HG03520 (cell line): ENCODE results near the gene LIMS2.

ENCODE experiments used
- ATAC-seq: cut with Tn5 transposase; IDR thresholded peaks from one replicate; pipeline ENCODE4 v1.9.1; 2021; ENCODE audit warnings: mild to moderate bottlenecking, moderate library complexity; ENCODE audit not compliant: unreplicated experiment

The LIMS2 gene

DNA sequence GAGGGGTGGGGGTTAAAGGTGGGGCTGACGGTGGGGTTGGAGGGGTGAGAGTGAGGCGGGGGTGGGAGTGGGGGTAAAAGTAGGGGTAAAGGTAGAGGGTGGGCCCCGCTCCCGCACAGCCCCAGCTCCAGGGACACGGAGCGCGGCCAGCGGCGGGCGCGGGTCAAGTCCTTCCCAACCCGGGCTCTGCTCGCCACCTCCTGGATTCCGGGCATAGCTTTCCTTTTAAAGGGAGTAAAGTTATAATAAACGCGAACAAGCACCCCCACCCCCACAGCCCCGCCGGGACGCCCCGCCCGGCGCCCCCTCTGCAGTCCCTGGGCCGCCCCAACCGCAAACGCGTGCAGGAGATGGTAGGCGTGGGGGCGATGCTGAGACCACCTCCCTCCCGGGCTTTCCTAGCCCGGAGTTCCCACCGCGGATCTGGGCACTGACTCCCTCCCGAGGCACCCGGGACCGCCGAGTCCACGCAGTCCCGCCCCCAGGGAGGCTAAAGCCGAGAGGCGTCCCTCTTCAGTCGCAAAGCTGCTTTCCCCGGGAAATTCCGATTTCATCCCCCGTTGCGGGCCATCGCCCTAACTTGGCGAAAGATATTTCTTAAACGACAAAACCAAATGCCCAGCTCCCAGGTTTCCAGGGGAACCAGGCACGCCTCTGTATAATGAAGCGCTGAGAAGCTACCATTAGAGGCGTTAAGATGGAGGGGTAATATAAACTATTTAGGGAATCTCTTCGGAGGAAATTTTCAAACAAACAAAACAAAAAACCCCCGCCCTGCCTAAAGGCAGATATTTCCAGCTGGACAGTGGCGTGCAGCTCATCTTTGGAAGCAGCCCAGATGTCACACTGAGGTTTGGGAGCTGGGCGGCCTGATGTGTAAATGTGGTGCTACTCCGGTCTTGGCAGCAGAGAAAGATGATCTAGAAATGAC is at the start of gene LIMS2:
Gene LIMS2, minus strand, starts transcription at position 200 of the 931 bp plus-strand sequence. CDS start 506 bp downstream, outside the sequence.
- no peak for ATAC-seq

GRCh38 chr2:127722807-127723206 is 47.5 kb upstream of the LIMS2 start:
- ATAC-seq = no peak

DNA sequence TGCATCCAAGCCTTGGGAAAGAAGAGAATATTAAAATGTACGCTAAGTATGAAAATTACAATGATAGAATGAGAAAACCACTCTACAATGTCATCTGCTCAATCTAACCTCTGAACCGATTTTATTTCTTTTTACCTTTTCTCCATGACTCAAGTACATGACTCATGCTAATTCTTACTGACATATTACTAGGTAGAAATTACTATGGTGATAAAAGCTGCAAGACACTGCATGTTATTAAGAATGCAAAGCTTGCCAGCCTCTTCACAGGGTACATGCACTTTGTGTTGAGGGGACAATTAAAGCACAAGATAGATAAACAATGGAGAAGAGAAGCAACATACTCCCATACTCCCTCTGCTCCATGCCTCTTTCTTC is 46.6 kb upstream of the LIMS2 start:
- ATAC-seq = no peak

GRCh38 chr2:127721311-127721977 is 46.1 kb upstream of the LIMS2 start:
- no peak for ATAC-seq

DNA sequence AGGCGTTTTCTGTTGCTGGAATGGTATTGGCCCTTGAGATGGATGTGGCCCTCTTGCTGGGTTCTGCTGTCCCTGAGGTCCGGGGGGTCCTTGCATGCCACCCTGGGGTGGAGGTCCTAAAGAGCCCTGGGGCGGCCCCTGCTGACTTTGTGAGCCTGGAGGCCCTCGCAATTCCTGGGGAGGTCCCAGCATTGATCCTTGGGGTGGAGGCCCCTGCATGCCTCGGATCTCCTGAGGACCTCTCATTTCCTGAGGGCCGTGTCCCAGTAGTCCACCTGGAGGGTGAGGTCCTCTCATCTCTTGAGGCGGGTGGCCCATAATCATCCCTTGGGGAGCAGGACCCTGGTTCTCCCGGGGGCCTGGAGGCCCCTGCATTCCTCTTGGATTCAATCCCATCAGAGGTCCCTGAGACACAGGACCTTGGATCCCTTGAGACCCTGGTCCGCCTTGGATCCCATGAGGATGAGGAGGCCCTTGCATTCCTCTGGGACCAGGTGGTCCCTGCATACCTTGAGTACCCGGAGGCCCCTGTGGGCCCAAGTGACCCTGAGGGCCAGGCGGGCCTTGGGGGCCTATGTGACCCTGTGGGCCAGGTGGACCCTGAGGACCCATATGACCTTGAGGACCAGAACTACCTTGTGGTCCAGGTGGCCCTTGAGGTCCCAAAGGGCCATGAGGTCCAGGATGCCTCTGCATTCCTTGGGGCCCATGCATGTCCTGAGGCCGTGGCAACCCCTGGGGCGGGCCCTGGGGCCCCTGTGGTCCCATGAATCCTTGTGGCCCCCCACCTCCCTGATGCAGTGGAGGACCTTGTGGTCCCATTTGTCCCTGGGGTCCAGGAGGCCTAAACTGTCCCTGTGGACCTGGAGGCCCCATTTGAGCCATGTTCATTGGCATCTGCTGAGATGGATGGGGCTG is 44.2 kb upstream of the LIMS2 start:
- ATAC-seq = no peak

DNA sequence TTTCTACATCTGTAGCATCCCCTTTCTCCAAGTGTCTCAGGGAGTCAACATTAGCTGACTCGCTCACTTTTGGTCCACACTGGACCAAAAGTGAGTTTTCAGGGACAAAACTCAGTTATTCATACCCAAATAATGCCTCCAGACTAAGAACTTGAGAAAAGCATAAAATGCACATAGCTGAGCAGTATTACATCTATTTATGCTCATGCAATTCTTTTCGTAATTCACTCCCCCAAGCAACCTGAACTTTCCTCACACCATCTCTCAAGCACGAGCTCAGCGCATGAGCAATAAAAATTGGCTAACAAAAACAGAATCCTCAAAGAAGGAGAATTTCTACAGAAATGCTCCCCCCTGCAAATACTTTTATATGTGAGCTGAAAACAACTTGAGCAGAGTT is 42.9 kb upstream of the LIMS2 start:
- no peak for ATAC-seq

- ATAC-seq = no peak
Measured at GRCh38 chr2:127715778-127716449, 40.6 kb upstream of the LIMS2 start.

DNA sequence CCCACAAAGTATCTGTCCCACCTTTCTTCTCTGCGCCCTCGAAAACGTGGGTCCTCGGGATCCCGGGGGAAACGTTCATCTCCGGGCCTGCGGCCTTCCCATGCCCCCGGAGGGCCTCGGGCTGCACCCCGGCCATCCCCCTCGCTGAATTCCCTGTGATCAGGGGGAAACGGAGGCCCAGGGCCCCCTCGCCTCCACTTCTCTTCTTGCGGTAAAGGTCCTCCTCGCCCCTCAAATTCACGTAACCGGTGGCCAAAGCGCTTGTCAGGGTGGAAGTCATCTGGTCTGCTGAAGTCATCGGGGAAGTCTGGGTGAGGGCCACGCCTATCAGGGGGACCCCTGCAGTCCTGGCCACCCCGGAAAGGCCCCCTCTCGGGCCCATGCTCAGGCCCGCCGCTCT is 38.2 kb upstream of the LIMS2 start:
- ATAC-seq = no peak

- ATAC-seq = no peak
Measured at GRCh38 chr2:127712999-127713398, 37.7 kb upstream of the LIMS2 start.

DNA sequence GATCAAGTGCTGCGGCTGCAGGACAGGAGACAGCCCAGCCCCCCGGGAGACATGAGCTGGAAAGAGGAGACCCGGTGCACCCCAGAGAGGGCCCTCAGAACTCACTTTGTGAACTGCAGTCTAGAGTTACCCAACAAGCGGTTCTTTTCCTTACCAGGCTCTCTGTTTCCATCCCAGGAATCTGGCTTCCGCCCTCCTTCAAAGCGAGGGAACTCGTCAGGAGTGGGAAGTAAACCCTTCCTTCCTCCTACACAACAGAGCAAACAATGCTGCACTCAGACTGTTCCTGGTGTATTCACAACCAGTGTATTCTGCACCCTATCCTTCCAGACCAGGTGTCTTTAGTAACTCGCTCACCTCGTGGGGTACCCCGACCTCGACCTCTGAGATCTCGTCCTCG is 34.0 kb upstream of the LIMS2 start:
- ATAC-seq = no peak

- ATAC-seq = no peak
Measured at GRCh38 chr2:127707890-127708648, 32.7 kb upstream of the LIMS2 start.

GRCh38 chr2:127706215-127706990 is 31.1 kb upstream of the LIMS2 start:
- no peak for ATAC-seq

GRCh38 chr2:127705391-127706065 is 30.2 kb upstream of the LIMS2 start:
- no peak for ATAC-seq

GRCh38 chr2:127704641-127705390 is 29.5 kb upstream of the LIMS2 start:
- no peak for ATAC-seq

DNA sequence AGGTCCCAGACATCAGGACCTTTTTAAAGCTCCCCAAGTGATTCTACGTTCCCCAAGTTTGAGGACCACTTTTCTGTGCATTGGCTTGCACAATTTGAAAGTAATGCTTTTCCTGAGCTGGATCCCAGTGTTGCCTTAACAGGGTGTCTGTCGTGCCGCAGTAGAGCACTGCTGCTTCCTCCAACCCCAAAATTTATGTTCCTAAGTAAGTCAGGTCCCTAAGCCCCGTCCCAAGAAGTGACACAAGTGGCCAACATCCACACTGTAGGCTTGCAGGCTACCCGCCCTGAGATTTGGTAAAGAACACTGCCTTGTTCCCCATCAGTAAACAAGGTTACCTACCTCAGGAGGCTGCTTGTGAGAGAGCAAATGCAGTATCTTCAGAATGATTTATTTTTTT is 28.0 kb upstream of the LIMS2 start:
- ATAC-seq = no peak

DNA sequence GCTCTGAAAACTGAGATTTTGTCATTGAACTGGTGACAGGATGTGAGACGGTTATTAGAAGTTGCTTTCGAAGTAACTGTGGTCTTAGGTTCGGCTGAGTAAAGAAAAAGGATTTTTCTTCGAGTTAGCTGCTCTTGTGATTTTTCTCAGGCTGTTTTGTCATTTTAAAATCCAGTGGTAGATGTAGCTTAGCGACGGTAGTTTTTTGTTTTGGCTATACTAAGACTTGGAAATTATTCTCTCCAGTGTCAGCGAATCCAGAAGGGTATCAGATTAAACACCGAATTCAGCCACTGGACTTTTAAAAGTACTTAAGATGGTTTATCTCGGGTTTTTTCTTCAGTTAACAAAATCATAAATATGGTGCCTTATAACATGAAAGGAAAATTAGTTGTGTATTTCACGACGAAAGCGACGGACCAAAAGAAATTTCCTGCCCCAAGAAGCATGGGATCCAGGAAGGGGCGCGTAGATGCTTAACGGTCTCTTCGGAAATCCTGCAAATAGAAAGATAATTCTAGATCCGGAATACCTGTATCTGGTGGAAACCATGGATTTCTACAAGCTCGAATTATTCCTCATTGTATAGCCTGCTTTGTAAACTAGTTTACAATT is 27.2 kb upstream of the LIMS2 start:
- no peak for ATAC-seq

- ATAC-seq = peak; percentile 44
Measured at GRCh38 chr2:127701651-127702394, 26.5 kb upstream of the LIMS2 start.
